GM21737 (cell line): ENCODE results near the gene RAD51D.
A peak's percentile ranks its signal among the peaks of the same experiment; 100 is the strongest.
"Not testable (repeated sequence)": the region's sequence is repeated elsewhere in the genome, so short reads cannot be mapped to it uniquely, and the experiment has no call there.

Experiments used
- ATAC-seq: cut with Tn5 transposase; IDR thresholded peaks from one replicate; pipeline ENCODE4 v1.9.1; 2021; ENCODE audit warnings: mild to moderate bottlenecking, moderate library complexity; ENCODE audit not compliant: unreplicated experiment

RAD51D gene

DNA sequence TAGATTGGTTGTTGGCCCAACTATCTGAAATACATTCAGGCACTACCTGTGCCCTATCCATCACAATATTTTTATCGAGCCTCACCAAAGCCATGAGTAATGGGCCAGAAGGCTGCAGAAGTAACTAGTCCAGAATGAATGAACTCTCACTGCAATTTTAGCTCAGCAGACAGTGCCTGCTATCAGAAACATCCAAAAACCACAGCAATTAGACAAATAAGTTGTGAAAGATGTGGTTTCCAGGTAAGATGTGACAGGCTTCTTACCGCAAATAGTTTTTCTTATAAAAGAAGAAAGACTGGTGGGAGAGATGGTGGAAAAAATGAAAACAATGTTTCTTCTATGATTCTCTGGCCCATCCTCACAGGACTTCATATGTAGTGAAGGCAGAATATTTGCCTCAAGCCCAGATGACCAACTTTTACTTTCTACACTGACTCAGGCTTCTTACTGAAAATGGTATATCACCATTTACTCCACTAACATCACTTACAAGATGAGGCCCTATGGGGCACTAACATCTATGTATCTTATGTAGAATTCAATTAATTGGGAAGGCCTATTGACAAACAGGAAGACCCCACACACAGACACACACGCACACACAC lies 46.4 kb downstream of the RAD51D start:
- no peak for ATAC-seq

DNA sequence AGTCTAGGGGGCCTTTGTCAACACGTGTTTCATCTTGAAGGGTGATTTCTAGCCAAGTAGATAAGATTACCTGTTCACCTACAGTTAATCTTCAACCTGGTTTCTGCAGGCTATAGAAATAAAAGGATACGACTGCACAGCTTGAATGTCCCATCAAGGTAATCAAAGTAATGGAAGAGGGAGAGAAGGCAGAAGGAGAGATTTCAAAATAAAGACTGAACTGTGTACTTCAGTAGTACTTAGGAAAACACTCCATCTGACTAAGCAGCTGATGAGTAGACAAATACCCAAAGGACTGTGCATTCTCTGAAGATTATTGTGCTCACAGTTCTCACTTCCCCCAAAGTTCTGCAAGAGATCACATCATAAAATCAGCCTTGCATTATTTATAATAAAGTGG lies 50.3 kb downstream of the RAD51D start:
- no peak for ATAC-seq

DNA sequence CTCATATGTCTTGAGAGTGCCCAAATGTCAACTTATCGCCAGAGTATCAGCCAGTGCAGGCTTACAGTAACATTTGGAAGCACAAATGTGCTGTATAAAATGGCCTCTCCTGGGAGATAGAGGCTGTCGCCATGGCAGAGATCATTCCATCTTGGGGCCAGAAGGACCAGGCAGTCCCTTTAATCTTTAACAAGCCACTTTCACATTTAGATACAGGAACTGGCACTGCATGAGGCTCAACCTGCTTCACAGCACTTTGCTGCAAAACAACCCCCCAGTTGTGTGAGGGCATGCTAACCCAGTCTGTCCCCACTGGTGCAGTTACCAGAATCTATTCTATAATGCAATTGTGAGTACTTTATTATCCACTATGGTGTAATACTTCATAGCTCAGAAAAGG lies 51.4 kb downstream of the RAD51D start:
- ATAC-seq, result no peak

DNA sequence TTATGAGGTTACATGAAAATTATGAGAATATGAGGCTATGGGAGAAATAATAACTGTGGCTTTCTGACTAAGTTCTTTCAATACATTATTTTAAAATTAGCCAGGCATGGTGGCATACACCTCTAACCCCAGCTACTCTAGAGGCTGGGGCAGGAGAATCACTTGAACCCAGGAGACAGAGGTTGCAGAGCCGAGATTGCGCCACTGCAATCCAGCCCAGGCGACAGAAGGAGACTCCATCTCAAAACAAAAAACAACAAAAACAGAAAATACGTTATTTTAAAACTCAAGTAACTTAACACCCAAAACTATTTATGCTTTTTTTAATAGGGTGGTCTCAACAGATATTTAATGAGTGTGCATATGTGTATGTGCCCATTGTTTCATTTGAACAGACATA lies 53.8 kb downstream of the RAD51D start:
- ATAC-seq, result no peak

DNA sequence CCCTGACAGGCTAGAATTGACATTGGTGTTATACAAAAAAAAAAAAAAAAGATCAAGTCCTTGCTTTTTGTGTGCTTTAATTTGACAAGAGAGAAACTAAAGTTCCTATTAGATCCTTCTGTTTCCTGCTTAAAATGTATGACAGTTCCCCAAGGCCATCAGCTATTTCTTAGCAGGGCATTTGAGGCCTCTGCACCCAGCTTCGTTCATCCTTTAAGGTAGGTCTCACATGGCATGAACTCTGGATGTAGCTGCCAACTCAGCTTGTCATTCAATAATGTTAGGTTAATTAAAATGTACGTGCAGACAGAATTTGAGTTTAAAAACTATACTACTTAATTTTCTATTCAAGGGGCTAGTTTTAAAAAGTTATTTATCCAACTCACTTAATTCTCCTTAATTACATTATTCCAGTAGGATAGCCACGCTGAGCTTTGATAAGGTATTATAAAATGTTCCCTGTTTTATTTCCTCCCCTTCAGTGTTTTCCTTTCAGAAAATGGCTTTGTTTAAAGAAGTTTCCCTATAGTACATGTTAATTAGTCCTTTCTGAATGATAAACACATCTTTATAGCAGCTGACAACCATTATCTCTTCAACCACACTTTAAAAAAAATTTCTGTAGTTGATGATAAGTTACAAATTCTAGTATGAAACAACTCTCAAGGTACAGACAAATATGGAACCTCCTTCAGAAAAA lies 55.0 kb downstream of the RAD51D start:
- no peak for ATAC-seq

DNA sequence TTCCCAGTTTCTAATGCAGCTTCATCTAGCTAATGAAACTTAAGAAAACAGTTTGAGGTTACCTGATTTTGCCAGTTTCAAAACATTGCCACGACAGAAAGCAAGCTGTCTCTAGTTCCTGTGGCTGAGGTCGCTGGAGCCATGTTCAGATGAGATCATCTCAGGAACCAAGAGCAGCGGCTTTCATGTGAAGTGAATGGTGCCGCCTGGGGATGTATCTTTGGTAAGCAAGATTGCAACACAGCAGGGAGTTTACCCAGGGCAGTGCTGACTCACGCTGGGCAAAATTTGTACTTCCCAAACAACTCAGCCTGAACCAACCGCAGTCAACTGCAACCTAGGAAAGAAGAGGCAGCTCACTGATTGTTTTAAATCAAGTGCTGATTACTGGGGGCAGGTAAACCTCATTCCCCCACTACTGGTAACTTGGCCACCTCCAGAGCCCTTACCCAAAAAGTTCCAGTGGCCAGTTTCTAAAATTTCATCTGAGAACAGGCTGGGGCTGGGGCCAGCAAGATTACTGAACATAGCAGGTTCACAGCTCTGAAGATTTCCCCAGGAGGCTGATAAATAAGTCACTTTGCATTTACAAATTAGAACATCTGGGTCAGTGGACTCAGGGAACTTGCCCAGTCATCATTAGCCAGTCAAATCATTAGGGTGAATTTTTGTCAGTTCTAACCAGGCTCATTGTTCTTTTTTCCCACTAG lies 56.0 kb downstream of the RAD51D start, which contains the start of gene RFFL:
RFFL (minus strand) TSS at position 194 of the 710 bp plus-strand sequence. CDS start 37,154 bp downstream, outside the sequence.
- peak; percentile 79 for ATAC-seq

DNA sequence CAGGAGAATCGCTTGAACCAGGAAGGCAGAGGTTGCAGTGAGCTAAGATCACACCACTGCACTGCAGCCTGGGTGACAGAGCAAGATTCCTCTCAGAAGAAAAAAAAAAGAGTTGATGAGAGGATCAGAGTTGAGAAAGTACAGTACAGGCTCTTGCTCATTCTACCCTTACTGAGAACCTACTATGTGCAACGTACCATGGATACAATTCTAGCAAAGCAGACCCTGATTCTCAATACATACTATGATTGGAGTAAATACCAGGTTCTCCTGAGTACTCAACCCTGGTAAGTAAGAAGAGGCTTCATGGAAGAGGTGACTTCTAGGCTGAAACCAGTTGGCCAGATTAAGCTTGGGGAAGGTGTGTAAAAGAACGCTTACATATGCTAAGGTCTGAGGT lies 57.4 kb downstream of the RAD51D start:
- no peak for ATAC-seq

DNA sequence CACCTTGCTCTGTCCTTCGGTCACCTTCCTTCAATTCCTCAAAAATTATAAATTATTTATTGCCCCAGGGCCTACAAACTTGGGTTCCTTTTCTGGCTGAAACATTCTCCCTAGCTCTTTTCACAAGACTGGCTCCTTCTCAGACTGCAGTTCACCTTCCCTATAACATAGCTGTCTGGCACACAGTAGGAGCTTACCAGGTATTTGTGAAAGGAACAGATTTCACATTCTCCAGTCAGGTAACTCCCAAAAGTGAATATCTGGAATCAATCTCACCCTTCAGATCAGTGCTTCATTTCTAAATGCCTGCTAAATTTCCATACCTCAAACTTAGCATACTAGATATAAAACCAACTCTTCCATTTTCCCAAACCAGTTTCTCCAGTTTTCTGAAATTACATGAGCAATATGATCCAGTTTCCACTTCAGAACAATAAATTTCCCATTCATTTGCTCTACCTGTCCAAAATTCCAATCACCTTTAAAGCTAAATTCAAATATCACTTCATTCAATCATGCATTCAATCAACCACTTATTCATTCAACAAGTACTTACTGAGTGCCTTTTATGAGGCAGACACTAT lies 62.2 kb downstream of the RAD51D start:
- ATAC-seq, result no peak

DNA sequence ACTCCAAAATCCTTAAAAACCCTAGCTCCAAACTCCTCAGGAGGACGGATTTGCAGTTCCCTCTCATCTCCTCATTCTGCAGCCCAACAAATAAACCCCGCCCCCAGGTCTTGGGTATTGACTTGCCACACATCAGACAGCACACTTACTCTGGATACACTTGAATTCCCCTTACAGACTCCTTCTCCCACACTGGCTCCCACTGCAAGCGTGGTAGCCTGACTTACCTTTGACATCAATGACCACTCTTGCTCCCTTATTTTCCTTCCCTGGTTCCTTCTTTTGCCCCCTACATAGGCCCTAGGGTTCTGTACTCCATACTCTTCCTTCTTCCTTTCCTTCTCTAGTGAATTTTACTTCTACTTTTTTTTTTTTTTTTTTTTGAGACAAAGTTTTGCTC lies 63.6 kb downstream of the RAD51D start:
- no peak for ATAC-seq

DNA sequence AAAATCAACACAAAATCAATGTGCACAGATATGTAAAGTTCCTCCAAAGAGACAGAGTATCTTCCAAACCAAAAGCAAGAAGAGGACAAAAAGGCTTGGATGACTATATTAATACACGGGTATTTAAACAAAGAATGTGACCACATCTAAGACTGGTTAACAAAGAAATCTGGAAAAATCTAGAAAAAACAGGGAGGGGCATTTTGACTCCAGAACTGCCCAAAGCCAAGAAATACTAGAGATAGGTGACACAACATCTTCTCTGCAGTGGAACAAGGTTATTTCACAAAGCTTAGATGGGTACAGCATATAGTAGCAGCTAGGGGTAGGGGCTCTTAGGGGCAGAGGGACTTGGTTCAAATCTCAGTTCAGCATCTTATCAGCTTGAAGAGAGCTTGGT lies 66.5 kb downstream of the RAD51D start:
- ATAC-seq, result no peak

DNA sequence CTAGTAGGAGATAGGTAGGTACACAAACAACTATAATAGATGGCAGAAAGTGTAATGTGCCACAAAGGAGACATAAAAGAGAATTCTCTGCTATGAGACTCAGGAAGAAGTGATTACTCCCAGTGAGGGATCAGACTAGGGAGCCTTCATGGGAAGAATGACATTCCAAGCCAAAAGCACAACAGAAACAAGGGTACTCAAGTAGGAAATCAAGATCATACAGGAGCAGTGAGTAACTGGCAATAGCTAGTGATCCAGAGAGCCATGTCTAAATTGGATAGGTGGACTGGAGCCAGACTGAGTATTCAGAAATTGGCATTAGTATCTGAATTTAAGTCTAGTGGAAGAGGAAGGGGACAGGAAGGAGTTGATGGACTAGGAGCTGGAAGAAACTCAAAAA lies 66.9 kb downstream of the RAD51D start:
- no peak for ATAC-seq

DNA sequence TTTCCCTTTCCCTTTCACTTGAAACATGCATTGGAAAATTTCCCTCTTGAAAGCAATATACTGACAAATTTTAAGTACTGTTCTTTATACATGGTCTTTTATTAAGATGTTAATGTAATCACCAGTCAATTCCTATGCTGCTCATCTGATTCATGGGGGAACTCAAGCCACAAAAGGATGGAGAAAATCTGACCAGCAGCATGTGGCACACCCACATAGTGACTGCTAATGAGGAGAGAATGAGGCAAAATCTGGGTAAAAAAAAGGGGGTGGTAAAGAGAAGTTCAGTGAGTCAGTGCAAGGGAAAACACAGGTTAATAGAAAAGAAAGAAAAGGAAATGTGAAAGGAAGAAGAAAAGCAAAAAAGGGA lies 67.4 kb downstream of the RAD51D start:
- no peak for ATAC-seq

DNA sequence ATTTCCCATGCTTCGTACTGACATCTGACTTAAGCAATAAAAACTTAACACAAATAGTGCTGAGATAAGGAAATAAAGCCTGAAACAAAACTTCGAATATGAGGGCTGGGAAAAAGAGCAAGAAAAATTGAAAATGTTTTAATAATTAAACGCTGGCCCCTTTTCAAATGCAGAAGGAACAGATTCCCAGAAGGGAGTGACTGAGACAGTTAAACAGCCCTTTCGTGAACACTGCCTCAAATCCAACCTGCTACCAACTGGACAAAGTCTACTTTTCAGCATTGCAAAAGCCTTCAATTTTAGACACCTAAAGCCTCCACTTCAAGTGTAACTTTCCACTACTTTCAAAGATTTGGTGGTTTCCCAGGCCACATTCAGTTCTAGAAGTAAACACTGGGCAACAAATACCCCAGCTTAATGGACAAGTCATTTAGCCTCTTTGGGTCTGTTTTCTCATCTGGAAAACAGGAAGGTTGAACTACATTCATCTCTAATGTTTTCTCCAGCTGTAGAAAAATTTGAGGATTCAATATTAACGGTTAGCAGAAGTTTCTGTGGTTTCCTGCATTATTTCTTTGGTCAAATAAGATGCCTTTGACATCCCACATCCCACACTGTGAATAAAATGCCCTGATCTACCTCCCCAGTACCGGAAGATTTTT lies 68.0 kb downstream of the RAD51D start:
- ATAC-seq, result peak; percentile 33

DNA sequence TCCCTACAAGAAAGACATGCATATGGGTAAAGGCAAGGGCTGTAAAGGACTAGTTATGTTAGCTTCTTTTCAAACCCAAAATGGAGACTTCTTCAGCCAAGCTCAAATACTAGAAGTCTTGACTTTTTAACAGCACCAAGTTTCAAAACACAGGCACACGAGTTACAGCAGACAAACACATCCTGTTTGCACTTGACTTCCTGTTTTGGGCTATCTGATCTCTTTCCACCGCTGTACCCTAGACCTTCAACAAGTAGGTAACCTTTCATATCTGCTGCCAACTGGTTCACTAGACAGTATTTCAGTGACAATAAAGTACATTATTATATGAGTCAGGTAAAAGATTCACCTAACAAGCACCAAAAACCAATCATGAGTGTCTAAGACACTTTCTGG lies 68.5 kb downstream of the RAD51D start:
- ATAC-seq, result peak; percentile 59

DNA sequence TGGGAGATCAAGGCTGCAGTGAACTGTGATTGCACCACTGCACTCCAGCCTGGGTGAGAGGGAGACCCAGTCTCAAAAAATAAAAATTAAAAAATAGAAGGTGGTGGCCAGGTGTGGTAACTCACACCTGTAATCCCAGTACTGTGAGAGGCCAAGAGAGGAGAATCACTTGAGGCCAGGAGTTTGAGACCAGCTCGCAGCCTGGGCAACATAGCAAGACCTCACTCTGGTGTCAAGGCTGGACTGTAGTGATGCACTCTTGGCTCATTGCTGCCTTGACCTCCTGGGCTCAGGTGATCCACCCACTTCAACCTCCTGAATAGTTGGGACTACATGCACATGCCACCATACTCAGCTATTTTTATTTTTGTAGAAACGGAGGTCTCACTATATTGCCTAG lies 69.5 kb downstream of the RAD51D start:
- ATAC-seq, result no peak

DNA sequence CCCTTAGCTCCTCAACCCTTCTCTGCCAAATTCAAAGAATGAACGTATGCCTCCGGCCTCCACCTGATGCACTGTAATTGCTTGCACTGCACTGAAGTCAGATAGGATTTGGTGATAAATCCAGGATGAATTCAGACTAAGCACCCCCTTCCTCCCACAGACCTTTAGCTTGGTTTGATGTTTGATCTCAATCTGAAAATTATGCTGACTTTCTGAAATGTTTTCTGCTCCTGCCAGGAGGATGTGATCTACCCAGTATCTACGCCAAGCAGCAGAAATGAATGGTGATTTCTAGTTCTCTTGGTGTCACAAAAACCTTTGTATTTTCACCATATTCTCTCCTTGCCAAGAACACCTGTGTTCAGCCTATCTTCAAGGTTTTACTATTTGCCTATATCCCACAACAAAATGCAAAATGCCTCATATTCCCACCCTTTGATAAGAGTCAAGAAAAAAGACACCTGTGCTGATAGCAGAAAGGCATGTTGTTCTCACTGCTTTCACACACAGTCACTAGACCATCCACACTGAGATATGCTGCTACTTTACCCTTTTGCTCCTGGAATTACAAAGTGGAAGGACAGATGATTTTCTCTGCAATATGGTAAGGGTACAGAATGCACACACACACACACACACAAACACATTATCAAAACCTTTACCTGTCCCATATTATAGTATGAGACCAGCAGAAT lies 70.8 kb downstream of the RAD51D start:
- no peak for ATAC-seq

DNA sequence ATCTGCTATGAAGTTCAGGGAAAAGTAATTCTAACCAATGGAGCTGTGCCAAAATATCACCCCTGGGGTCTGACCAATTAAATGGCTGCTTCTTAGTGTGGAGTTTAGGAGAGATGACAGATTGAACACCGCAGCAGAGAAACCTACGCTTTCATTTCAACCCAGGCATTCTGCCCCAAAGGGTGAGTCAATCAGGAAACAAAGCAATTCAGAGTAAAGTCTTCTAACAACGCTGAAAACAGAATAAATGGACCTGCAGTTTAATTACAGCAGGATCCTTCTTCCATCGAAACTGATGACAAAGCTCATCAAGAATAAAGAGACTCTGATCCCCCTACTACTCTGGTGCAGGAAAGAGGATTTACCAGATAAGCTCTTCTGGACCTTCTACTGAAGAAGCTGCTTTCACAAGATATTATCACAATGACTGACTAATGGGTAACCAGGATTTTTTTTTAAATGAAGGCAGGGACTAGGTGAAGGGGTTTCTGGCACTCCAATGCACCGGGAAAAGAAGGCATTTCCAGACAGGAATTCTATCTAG lies 72.8 kb downstream of the RAD51D start:
- no peak for ATAC-seq

DNA sequence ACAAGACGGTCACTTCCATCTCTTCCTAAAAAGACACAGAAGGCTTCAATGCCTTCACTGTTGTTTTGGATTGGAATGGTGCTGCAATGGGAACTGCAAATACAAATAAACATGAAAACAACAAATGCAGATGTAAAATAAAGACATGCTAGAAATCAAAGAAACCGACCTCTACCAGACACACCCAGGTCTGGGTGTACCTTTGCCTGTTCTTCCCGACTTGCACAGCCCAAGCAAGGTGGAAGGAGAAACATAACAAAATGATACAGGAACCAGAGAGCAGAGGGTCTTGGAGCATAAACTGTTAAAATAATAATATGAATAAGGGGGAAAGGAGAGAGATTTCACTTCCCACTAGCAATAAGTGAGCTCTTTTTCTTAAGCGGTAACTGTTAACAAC lies 73.4 kb downstream of the RAD51D start:
- ATAC-seq, result no peak

DNA sequence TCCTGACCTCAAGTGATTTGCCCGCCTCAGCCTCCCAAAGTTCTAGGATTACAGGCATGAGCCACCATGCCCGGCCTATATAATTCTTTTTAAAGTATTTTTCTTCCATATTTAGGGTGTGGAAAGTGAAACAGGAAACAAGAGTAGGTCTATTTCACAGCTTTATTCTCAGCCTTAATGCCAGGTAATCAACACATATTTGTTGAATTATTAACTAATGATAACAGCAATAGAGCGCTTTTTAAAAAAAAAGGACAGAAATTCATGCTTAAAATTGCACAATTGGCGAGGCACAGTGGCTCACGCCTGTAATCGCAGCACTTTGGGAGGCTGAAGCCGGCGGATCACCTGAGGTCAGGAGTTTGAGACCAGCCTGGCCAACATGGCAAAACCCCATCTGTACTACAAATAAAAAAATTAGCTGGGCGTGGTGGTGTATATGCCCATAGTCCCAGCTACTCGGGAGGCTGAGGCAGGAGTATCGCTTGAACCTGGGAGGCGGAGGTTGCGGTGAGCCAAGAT lies 74.1 kb downstream of the RAD51D start:
- ATAC-seq, result not testable (repeated sequence)

DNA sequence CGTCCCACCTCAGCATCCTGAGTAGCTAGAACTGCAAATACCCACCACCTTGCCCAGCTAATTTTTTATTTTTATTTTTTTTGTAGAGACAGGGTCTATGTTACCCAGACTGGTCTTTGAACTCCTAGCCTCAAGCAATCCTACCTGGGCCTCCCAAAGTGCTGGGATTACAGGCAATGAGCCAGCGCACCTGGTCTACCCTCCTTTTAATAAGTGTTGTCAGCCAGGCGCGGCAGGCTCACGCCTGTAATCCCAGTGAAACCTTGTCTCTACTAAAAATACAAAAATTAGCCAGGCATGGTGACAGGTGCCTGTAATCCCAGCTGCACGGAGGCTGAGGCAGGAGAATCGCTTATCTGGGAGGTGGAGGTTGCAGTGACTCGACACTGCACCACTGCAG lies 75.5 kb downstream of the RAD51D start:
- no peak for ATAC-seq
